GM12891 (cell line): ENCODE measurements around the gene CFAP97D2.

Experiments
- POLR2A ChIP-seq: IDR thresholded peaks from 2 replicates; pipeline ENCODE4 v1.6.1; 2011; ENCODE audit warnings: low read depth, low read length, control low read depth
- POLR2AphosphoS5 ChIP-seq: IDR thresholded peaks from 2 replicates; pipeline ENCODE4 v1.6.1; 2011; ENCODE audit warnings: low read depth, low read length, control low read depth
- TAF1 ChIP-seq: IDR thresholded peaks from 2 replicates; pipeline ENCODE4 v1.6.1; 2011; ENCODE audit warnings: low read depth, low read length, control low read depth

DNA sequence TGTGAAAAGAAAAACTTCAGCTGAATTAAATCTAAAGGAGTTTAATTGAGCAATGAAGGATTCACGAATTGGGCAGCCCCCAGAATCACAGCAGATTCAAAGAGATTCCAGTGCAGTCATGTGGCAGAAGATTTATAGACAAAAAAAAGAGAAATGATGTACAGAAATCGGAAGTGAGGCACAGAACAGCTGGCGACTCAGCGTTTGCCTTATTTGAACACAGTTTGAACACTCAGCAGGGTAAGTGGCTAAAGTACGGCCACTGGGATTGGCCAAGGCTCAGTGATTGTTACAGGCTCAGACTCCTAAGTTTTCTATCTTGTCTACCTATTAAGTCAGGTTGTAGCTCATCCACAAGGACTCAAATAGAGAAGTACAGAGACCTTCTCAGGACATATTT, 11.6 kb upstream of the CFAP97D2 start:
- TF ChIP-seq POLR2A (no peak), POLR2AphosphoS5 (no peak), TAF1 (no peak)
